ENCODE data around the gene ERBIN.
"Not testable (repeated sequence)": the region's sequence is repeated elsewhere in the genome, so short reads cannot be mapped to it uniquely, and the experiment has no call there.

The ERBIN gene

DNA sequence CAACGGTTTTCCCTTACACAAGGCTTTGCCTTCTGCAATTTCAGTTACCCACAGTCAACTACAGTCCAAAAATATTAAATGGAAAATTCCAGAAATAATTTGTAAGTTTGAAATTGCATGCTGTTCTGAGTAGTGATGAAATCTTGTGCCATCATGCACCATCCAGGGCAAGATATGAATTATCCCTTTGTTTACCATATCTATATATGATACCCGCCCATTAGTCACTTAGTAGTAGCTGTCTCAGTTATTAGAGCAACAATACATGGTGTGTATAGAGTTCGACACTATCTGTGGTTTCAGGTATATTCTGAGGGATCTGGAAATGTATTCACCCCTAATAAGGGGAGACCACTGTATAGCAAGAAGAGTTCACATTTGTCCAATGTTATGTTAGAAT lies 29.4 kb downstream of the ERBIN start:
- DNase-seq = no peak

DNA sequence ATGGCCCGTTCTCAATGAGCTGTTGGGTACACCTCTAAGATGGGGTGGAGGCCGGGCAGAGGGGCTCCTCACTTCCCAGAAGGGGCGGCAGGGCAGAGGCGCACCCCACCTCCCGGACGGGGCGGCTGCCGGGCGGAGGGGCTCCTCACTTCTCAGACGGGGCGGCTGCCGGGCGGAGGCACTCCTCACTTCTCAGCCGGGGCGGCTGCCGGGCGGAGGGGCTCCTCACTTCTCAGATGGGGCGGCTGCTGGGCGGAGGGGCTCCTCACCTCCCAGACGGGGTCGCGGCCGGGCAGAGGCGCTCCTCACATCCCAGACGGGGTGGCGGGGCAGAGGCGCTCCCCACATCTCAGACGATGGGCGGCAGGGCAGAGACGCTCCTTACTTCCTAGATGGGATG lies 31.3 kb downstream of the ERBIN start:
- not testable (repeated sequence) for DNase-seq

GRCh38 chr5:65961633-65962032 lies 35.3 kb downstream of the ERBIN start:
- DNase-seq = no peak

- DNase-seq = no peak
Observed at GRCh38 chr5:65967288-65968066, 41.1 kb downstream of the ERBIN start.

DNA sequence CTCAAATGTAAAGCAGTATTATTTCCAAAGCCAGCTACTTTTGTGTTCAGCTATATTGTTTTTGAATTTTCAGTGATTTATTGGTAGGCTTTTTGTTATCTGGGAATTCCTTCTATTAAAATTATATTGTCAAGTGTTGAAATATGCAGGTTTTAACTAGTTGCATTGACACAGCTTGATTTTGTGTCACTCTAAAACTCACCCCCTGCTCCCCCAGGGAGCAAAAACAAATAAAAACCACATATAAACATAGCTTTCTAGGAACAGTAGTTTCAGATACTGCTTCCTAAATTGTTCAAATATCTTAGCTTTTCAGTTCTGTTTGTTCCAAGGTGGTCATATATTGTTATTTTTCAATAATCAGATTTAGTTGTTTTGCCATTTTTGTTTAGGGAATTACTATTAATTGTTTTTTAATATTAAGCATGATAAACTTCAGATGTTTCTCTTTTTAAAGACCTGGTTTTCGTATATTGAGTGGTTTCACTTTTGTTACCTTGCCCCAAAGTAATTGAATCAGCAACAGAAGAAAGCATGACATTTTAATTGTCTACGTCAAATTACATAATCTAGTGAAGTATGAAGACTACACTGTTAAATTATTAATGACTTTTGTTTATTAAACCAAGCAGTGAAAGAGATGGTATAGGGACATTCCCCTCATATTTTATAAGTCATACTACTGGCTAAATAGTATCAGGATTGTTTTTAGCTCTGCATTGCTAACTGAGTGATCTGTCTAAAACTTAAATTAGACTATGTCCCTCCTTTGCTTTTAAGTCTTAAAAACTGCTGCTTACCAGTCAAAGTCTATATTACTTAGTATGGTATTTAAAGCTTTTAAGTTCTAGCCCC lies 43.4 kb downstream of the ERBIN start:
- no peak for DNase-seq

- no peak for DNase-seq
Observed at GRCh38 chr5:65970481-65971367, 44.3 kb downstream of the ERBIN start.

DNA sequence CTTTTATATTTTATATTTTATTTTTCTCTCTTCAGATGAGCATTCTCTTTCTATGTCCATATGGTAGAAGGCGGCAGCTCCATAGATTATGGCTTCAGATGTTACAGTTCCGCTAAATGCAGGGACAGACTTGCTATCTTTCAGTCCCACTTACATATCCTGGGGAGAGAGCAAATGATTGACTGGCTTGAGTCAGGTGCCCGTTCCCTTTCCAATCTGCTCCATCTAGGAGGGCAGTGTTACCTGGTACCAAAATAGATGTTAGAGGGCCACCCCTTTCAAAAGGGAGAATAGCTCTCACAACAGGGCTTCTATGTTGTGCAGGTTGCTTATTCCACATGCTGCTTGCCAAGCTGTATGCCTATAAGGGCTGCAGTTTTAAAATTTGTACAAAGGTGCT lies 45.3 kb downstream of the ERBIN start:
- DNase-seq = no peak

- not testable (repeated sequence) for DNase-seq
Observed at GRCh38 chr5:65972896-65973295, 46.5 kb downstream of the ERBIN start.

- no peak for DNase-seq
Observed at GRCh38 chr5:65978251-65978650, 51.9 kb downstream of the ERBIN start.

- no peak for DNase-seq
Observed at GRCh38 chr5:65981548-65981947, 55.2 kb downstream of the ERBIN start.

DNA sequence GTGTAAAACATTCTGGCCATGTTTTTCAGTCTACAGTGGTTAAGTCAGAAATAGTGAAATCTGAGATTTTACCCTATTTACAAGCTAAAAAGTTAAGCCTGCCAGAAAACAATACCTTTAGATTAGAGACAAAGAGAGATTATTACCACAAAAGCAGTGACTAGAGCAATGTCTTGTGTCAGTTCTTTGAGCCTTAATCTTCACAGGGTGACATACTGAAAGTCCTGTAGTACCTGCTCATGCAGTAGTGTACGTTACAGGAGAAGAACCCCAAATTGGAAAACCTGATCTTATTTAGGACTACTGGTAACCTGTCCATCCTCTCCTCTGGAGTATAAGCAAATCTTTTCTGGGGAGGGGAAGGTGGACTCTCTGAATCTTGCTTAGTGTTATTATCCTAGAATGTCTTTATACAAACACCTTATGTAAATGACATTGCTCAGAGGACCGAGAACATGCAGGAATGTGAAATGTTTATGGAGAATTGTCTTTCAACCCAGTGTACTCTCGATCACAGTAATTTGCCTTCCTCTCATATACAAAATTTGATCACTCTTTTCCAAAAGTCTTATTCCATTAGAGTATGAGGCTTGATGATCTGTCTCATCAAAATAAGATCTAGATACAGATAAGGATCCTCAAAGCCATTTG lies 55.7 kb downstream of the ERBIN start:
- no peak for DNase-seq

DNA sequence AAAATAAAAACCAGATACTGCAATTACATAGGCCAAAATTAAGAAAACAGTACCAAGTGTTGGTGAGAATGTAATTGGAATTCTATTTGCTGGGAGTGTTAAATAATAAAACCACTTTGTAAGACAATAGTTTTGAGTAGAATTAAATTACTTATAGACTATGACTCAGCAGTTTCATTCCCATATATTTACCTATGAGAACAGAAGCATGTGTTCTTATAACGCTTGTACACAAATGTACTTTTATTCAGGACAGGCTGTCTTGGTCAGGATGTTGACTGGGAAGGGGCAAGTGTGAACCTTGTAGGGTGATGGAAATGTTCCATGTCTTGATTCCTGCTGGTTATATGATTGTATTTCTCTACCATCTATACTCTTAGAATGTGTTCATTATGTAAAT lies 56.3 kb downstream of the ERBIN start:
- DNase-seq = no peak

- no peak for DNase-seq
Observed at GRCh38 chr5:65984098-65984885, 57.9 kb downstream of the ERBIN start.

DNA sequence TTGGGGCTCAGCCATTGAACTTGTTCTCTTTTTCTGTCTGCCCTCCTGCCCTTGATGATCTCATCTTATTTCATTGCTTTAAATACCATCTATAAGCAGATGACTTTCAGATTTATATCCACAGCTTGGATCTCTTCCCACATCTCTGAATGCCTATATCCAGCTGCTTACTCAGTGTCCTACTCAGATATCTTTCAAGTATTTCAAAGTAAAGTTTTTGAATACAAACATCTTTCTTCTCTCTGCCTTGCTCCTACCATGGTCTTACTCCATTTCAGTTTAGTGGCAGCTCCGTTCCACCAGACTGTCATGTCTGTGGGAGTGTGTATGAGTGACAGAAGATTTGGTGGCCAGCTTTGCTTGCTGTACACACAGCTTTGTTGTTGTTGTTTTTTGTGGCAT lies 59.7 kb downstream of the ERBIN start:
- DNase-seq = no peak

DNA sequence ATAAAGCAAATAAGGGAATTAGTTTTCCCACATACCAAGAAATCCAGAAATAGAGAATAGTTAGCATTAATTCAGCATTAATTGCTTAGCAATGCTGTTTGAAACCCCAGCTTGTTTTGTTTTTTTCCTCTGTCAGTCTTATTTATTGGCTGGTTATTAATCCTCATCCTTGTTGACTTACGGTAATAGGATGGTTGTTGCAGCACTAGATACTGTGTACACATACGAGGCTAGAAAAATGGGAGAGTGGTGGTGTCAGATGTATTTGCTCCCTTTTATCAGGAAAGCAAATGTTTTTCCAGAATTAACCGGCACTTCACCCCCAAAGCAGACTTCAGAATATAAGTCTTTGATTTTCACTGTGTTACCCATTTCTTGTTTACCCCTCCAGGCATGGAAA lies 60.4 kb downstream of the ERBIN start:
- no peak for DNase-seq

- no peak for DNase-seq
Observed at GRCh38 chr5:65987982-65988381, 61.6 kb downstream of the ERBIN start.

DNA sequence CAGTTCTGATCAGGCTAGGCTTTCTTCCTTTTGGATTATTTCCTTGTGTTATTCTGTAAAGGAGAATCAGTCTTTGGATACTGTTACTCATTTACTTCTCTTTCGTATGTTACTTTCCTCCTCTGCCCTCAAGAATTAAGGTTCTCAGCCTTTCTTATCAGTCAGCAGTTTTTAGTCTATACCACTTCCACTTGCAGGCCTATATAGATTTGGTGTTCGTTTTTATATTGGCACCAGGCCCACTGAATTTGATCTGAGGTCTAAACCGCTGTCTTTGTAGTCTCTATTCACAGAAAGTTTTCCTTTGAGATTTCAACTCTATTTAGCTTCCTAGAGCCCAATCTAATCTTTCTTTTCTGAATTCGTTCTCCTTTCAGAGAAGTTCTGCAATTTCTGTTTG lies 62.8 kb downstream of the ERBIN start:
- DNase-seq = no peak

- DNase-seq = no peak
Observed at GRCh38 chr5:65992630-65993029, 66.3 kb downstream of the ERBIN start.

- no peak for DNase-seq
Observed at GRCh38 chr5:65994117-65994786, 67.9 kb downstream of the ERBIN start.
